ENCODE data around the gene CADM2.

CADM2 gene

GRCh38 chr3:85710490-85710889 is 751.7 kb downstream of the CADM2 start:
- Histone ChIP-seq H3K4me3 (ENCODE audit: low read length) (no peak overlapping the region), H3K27ac (ENCODE audit: low read length) (no peak overlapping the region), H3K27me3 (ENCODE audit: insufficient read depth, low read length) (no peaks in the 10 kb centered on the region)

GRCh38 chr3:85721409-85722145 is 762.8 kb downstream of the CADM2 start:
- no peak overlapping the region for H3K27ac ChIP-seq (ENCODE audit: low read length)
- H3K9ac ChIP-seq (ENCODE audit: low read depth, low read length): no peak overlapping the region
- H3K4me1 ChIP-seq (ENCODE audit: insufficient read depth, low read length): no peaks in the 10 kb centered on the region
- no peak overlapping the region for H3K4me3 ChIP-seq (ENCODE audit: low read length)
- H3K9me3 ChIP-seq (ENCODE audit: insufficient read depth, low read depth, low read length): peaks cover 17% of the 10 kb centered on the region
- no peaks in the 10 kb centered on the region for H3K27me3 ChIP-seq (ENCODE audit: insufficient read depth, low read length)
- no peaks in the 10 kb centered on the region for H3K36me3 ChIP-seq (ENCODE audit: insufficient read depth, low read depth, low read length)

More at GRCh38 chr3:85710490-85710889, 751.7 kb downstream of the CADM2 start:
- H3K9ac ChIP-seq (ENCODE audit: low read depth, low read length): no peak overlapping the region
- H3K9me3 ChIP-seq (ENCODE audit: insufficient read depth, low read depth, low read length): no peaks in the 10 kb centered on the region
- peaks cover 19% of the 10 kb centered on the region for H3K4me1 ChIP-seq (ENCODE audit: insufficient read depth, low read length)
- H3K36me3 ChIP-seq (ENCODE audit: insufficient read depth, low read depth, low read length): no peaks in the 10 kb centered on the region

- Histone ChIP-seq H3K36me3 (ENCODE audit: insufficient read depth, low read depth, low read length) (no peaks in the 10 kb centered on the region), H3K4me1 (ENCODE audit: insufficient read depth, low read length) (no peaks in the 10 kb centered on the region), H3K9ac (ENCODE audit: low read depth, low read length) (no peak overlapping the region), H3K4me3 (ENCODE audit: low read length) (no peak overlapping the region), H3K9me3 (ENCODE audit: insufficient read depth, low read depth, low read length) (peaks cover 17% of the 10 kb centered on the region), H3K27me3 (ENCODE audit: insufficient read depth, low read length) (no peaks in the 10 kb centered on the region), H3K27ac (ENCODE audit: low read length) (no peak overlapping the region)
Observed at GRCh38 chr3:85725809-85726208, 767.0 kb downstream of the CADM2 start.

- H3K9ac ChIP-seq (ENCODE audit: low read depth, low read length): no peak overlapping the region
- H3K9me3 ChIP-seq (ENCODE audit: insufficient read depth, low read depth, low read length): peaks cover 14% of the 10 kb centered on the region
- H3K27ac ChIP-seq (ENCODE audit: low read length): no peak overlapping the region
- no peaks in the 10 kb centered on the region for H3K27me3 ChIP-seq (ENCODE audit: insufficient read depth, low read length)
- H3K4me3 ChIP-seq (ENCODE audit: low read length): no peak overlapping the region
- no peaks in the 10 kb centered on the region for H3K36me3 ChIP-seq (ENCODE audit: insufficient read depth, low read depth, low read length)
- H3K4me1 ChIP-seq (ENCODE audit: insufficient read depth, low read length): no peaks in the 10 kb centered on the region
Observed at GRCh38 chr3:85726241-85726640, 767.5 kb downstream of the CADM2 start.

- Histone ChIP-seq H3K36me3 (ENCODE audit: insufficient read depth, low read depth, low read length) (no peaks in the 10 kb centered on the region), H3K27ac (ENCODE audit: low read length) (no peak overlapping the region), H3K9ac (ENCODE audit: low read depth, low read length) (no peak overlapping the region), H3K4me3 (ENCODE audit: low read length) (no peak overlapping the region), H3K4me1 (ENCODE audit: insufficient read depth, low read length) (no peaks in the 10 kb centered on the region), H3K27me3 (ENCODE audit: insufficient read depth, low read length) (no peaks in the 10 kb centered on the region), H3K9me3 (ENCODE audit: insufficient read depth, low read depth, low read length) (no peaks in the 10 kb centered on the region)
Observed at GRCh38 chr3:85737846-85738245, 779.1 kb downstream of the CADM2 start.

GRCh38 chr3:85740561-85740960 is 781.8 kb downstream of the CADM2 start:
- Histone ChIP-seq H3K4me1 (ENCODE audit: insufficient read depth, low read length) (no peaks in the 10 kb centered on the region), H3K36me3 (ENCODE audit: insufficient read depth, low read depth, low read length) (no peaks in the 10 kb centered on the region), H3K9me3 (ENCODE audit: insufficient read depth, low read depth, low read length) (no peaks in the 10 kb centered on the region), H3K27ac (ENCODE audit: low read length) (no peak overlapping the region), H3K4me3 (ENCODE audit: low read length) (no peak overlapping the region), H3K9ac (ENCODE audit: low read depth, low read length) (no peak overlapping the region), H3K27me3 (ENCODE audit: insufficient read depth, low read length) (no peaks in the 10 kb centered on the region)

- H3K4me3 ChIP-seq (ENCODE audit: low read length): no peak overlapping the region
Observed at GRCh38 chr3:85758442-85758841, 799.7 kb downstream of the CADM2 start.

GRCh38 chr3:85760342-85760741 is 801.6 kb downstream of the CADM2 start:
- Histone ChIP-seq H3K27ac (ENCODE audit: low read length) (no peak overlapping the region), H3K4me3 (ENCODE audit: low read length) (no peak overlapping the region), H3K27me3 (ENCODE audit: insufficient read depth, low read length) (no peaks in the 10 kb centered on the region), H3K9ac (ENCODE audit: low read depth, low read length) (no peak overlapping the region), H3K4me1 (ENCODE audit: insufficient read depth, low read length) (peaks cover 7% of the 10 kb centered on the region; the same call in 1 of the 2 replicates), H3K9me3 (ENCODE audit: insufficient read depth, low read depth, low read length) (no peaks in the 10 kb centered on the region), H3K36me3 (ENCODE audit: insufficient read depth, low read depth, low read length) (no peaks in the 10 kb centered on the region)

More at GRCh38 chr3:85758442-85758841, 799.7 kb downstream of the CADM2 start:
- Histone ChIP-seq H3K27ac (ENCODE audit: low read length) (no peak overlapping the region), H3K36me3 (ENCODE audit: insufficient read depth, low read depth, low read length) (no peaks in the 10 kb centered on the region), H3K9me3 (ENCODE audit: insufficient read depth, low read depth, low read length) (no peaks in the 10 kb centered on the region), H3K9ac (ENCODE audit: low read depth, low read length) (no peak overlapping the region), H3K27me3 (ENCODE audit: insufficient read depth, low read length) (no peaks in the 10 kb centered on the region), H3K4me1 (ENCODE audit: insufficient read depth, low read length) (no peaks in the 10 kb centered on the region)

GRCh38 chr3:85780806-85781205 is 822.0 kb downstream of the CADM2 start:
- Histone ChIP-seq H3K9ac (ENCODE audit: low read depth, low read length) (no peak overlapping the region), H3K9me3 (ENCODE audit: insufficient read depth, low read depth, low read length) (no peaks in the 10 kb centered on the region), H3K4me1 (ENCODE audit: insufficient read depth, low read length) (no peaks in the 10 kb centered on the region), H3K27ac (ENCODE audit: low read length) (no peak overlapping the region), H3K36me3 (ENCODE audit: insufficient read depth, low read depth, low read length) (no peaks in the 10 kb centered on the region), H3K27me3 (ENCODE audit: insufficient read depth, low read length) (no peaks in the 10 kb centered on the region), H3K4me3 (ENCODE audit: low read length) (no peak overlapping the region)

GRCh38 chr3:85781806-85782205 is 823.0 kb downstream of the CADM2 start:
- no peaks in the 10 kb centered on the region for H3K36me3 ChIP-seq (ENCODE audit: insufficient read depth, low read depth, low read length)
- no peak overlapping the region for H3K4me3 ChIP-seq (ENCODE audit: low read length)
- no peak overlapping the region for H3K9ac ChIP-seq (ENCODE audit: low read depth, low read length)
- no peak overlapping the region for H3K27ac ChIP-seq (ENCODE audit: low read length)
- H3K9me3 ChIP-seq (ENCODE audit: insufficient read depth, low read depth, low read length): no peaks in the 10 kb centered on the region
- no peaks in the 10 kb centered on the region for H3K4me1 ChIP-seq (ENCODE audit: insufficient read depth, low read length)
- no peaks in the 10 kb centered on the region for H3K27me3 ChIP-seq (ENCODE audit: insufficient read depth, low read length)

- Histone ChIP-seq H3K27me3 (ENCODE audit: insufficient read depth, low read length) (no peaks in the 10 kb centered on the region), H3K36me3 (ENCODE audit: insufficient read depth, low read depth, low read length) (no peaks in the 10 kb centered on the region), H3K9ac (ENCODE audit: low read depth, low read length) (no peak overlapping the region), H3K9me3 (ENCODE audit: insufficient read depth, low read depth, low read length) (no peaks in the 10 kb centered on the region), H3K4me1 (ENCODE audit: insufficient read depth, low read length) (no peaks in the 10 kb centered on the region), H3K4me3 (ENCODE audit: low read length) (no peak overlapping the region), H3K27ac (ENCODE audit: low read length) (no peak overlapping the region)
Observed at GRCh38 chr3:85783291-85783690, 824.5 kb downstream of the CADM2 start.

GRCh38 chr3:85785766-85786165 is 827.0 kb downstream of the CADM2 start:
- Histone ChIP-seq H3K36me3 (ENCODE audit: insufficient read depth, low read depth, low read length) (no peaks in the 10 kb centered on the region), H3K9ac (ENCODE audit: low read depth, low read length) (no peak overlapping the region), H3K4me1 (ENCODE audit: insufficient read depth, low read length) (peaks cover 5% of the 10 kb centered on the region; the same call in 1 of the 2 replicates), H3K9me3 (ENCODE audit: insufficient read depth, low read depth, low read length) (no peaks in the 10 kb centered on the region), H3K27ac (ENCODE audit: low read length) (no peak overlapping the region), H3K4me3 (ENCODE audit: low read length) (no peak overlapping the region), H3K27me3 (ENCODE audit: insufficient read depth, low read length) (no peaks in the 10 kb centered on the region)
